LoVo (cell line): Measurements from ENCODE around the gene MAP3K10.
"Not testable (repeated sequence)": the region's sequence is repeated elsewhere in the genome, so short reads cannot be mapped to it uniquely, and the experiment has no call there.

Experiments
- DNase-seq: peaks from one replicate; pipeline ENCODE4 v3.0.0-alpha.2; 2016; ENCODE audit warnings: low spot score

Gene MAP3K10

DNA sequence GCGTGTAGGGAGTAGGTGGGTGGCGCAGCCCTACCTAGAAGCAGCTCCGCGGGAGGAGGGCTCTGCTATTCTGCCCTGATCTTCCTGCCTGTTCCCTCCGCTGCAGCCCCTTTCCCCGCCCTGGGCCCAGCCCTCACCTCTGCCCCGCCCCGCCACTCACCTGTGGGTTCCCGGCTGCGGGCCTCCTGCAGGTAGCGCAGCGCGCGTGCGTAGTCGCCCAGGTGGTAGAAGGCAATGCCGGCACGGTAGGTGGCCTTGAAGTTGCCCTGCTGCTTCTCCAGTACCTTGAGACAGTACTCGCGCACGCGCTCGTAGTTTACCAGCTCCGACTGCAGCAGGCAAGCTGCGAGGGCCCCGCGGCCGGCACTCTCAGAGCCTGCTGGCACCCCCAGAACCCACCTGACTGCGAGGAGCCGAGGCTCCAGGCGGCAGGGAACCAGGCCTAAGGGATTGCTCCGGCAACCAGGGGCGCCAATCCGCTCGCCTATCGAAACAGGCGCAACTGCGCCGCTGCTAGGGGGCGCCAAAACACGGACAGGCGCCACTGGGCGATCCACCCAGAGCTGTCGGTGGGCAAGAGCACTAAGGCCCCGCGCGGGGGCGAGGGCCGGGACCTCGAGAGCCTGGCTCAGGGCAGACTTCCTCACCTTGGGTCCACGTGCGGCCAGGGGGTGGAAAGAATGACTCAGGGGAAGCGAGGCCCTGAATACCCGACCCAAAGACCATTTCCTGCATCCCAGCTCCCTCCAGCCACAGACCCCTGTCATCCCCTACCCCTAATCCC lies 26.0 kb downstream of the MAP3K10 start:
- peak; percentile 82 for DNase-seq

DNA sequence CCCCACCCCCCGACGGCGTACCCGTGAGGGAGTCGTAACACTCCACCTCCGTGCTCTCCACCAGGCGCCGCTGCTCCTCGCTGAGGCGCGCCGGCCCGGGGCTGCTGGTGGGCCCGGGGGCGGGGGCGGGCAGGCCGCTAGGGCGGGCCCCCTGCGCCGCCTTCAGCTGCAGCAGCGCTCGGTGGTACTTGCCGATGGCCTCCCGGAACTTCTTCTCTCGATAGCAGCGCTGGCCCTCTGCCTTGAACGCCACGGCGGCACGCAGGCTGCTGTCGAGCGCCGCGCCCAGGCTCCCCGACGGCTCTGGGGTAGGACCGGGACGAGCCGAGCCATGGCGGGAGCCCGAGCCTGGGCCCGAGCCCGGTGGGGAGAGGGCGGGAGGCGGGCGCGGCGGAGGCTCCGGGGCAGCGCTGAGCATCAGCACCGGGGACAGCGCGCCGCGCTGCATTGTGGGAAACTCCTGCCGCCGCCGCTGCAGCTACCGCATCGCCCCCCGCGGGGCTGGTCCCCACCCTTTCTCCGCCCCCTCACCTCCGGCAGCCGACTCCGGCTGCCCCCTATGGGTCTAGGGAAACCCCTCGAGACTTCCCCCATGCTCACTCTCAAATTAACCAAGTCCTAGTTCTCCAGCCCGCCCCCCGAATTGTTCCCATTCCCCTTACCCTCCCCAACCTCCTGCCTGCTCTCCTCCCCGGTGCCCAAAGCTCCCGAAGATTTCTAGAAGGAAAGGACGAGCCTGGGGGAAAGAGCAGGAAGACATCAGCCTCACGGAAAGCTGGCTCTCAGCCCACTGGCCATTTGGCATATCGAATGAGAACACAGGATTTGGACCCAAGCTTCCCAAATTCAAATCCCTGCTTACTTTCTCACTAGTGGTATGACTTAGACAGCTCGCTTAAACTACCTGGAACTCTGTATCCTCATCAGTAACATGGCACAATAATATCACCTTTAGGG lies 27.0 kb downstream of the MAP3K10 start, which contains the start of gene TTC9B:
TSS of gene TTC9B (minus strand) at position 451 of the 957 bp plus-strand sequence. CDS start at position 448, 3 bp downstream.
- DNase-seq = no peak

DNA sequence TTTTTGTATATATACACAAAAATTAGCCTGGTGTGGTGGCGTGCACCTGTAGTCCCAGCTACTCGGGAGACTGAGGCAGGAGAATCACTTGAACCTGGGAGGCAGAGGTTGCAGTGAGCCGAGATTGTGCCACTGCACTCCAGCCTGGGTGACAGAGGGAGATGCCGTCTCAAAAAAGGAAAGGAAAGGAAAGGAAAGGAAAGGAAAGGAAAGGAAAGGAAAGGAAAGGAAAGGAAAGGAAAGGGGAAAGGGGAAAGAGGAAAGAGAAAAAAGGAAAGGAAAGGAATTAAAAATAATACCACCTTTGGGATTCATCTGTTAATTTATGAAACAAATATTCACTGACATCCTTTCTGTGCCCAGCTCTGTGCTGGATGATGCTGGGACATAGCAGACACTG lies 27.8 kb downstream of the MAP3K10 start:
- not testable (repeated sequence) for DNase-seq

DNA sequence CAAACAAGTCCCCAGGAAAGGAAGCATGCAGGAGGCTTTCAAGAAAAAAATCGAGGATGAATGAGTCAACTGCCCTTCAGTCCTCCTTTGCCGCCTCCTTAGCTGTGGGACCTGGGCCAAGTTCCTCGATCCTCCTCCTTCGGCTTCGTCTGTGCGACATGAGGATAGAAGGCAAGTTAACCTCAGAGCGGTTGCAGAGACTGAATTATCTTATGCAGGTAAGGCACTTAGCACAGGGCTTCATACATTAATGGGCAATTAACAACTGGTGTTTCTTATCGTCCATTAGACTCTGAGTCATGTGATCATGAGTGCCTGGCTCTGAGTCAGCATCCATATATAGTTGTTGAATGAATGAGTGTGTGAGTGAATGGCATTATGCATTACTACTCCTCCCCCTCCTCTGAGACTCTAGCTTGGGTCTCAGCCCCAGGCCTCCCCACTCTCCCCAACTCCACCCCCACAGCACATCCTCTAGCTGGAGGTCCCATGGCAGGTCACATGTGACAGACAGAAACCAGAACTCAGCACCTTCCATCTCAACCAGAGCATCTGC lies 28.6 kb downstream of the MAP3K10 start:
- peak; percentile 76 for DNase-seq

DNA sequence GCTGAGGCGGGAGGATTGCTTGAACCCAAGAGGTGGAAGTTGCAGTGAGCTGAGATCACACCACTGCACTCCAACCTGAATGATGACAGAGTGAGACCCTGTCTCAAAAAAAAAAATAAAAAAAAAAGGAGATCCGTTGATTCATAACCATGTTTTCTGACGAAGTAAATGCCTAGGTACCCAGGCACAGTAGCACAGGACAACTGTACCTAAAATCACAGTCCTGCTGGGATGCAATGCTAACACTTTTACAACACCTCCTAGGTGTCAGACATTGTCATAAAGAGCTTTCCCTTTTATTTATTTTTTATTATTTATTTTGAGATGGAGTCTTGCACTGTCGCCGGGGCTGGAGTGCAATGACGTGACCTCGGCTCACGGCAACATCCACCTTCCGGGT lies 29.4 kb downstream of the MAP3K10 start:
- no peak for DNase-seq

DNA sequence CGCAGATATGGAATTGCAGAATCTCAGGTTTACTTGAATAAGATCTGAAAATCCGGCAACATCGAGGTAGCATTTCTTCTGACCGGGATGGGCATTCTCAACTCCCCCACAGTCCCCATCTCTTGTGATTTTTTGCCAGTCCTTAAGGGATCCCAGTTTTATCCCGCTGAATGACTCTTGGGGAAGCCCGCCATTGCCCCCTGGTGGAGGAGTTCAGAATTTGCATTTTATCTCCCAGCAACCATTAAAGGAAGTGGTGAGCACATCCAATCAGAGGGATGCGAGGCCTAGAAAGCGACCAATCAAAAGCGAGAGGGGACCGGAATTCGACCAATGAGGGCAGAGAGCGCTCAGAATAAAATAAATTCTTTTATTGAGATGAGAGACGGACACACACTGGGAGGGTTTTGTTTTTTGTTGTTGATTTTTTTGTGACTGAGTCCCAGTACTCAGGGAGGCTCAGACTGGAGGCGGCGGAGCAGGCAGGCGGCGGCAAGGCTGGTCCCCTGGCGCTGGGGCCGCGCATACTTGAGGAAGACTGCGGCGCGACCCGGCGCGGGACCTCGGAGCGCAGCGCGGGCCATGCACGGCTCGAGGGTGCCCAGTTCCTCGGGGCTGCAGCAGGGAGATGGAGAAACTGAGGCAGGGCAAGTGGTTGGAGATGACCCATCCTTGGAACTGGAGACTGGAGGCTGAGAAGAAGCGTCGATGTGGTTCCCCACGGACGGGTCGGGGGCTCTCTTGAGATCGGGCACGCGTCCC lies 30.8 kb downstream of the MAP3K10 start:
- DNase-seq = peak; percentile 84

DNA sequence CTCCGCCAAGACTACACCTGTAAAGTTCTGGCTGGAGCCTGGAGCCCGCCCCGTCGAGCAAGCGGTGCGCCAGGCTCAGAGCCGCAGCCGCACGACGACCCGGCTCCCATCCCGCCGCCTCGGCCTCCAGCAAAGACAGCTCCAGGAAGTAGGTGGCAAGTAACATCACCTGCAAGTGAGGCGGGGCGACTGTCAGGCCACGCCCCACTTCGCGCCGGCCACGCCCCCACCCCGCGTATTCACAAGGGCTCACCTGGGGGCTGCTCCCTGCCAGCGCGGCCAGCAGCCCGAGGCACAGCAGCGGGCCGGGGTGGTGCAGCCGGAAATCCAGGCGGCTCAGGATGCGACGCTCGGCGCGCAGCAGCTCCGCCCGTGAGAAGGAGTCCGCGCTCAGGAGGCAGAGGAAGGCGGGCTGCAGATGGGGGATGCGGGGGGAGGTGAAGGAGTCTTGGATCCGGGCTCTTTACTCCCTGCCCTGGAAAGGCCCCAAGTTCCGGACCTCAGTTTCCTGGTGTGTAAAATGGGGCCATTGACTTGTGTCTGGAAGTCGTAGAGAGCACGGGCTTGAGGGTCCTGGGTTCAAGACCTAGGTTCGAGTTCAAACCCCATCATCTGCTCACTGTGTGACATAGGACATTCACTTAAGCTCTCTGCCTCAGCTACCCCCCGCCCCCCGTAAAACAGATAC lies 32.1 kb downstream of the MAP3K10 start:
- DNase-seq = no peak

DNA sequence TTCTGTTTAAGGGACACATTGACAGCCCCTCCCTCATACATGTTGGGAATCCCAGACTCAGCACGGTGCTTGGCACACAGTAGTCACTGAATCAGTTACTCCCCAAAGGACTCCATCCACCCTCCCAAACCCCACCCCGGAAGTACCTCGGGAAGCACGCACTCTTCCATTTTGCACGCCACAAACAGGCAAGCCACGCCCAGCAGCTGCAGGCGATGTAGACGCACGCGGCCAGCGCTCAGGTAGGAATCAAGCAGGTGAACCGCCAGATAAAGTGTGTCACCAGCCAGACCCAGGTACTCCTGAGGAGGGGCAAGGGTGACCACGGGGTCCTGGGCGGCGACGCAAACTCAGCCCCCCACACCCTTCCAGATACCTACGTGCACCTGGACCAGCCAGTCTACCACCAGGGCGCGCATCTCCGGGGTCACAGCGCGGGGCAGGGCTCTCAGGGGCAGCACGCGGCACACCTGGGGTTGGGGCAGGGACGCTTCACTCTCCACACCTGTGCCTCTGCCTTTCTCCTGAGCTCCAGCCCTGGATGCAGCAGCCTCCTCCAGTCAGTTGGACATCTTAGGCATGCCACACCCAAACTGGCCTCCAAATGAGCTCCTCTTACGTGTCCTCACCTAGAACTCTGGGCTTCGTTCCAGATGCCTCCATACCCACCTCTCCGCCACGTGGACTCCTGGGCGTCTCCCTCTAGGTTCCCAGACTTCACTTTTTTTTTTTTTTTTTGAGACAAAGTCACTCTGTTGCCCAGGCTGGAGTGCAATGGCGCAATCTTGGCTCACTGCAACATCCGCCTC lies 33.3 kb downstream of the MAP3K10 start:
- peak; percentile 86 for DNase-seq

DNA sequence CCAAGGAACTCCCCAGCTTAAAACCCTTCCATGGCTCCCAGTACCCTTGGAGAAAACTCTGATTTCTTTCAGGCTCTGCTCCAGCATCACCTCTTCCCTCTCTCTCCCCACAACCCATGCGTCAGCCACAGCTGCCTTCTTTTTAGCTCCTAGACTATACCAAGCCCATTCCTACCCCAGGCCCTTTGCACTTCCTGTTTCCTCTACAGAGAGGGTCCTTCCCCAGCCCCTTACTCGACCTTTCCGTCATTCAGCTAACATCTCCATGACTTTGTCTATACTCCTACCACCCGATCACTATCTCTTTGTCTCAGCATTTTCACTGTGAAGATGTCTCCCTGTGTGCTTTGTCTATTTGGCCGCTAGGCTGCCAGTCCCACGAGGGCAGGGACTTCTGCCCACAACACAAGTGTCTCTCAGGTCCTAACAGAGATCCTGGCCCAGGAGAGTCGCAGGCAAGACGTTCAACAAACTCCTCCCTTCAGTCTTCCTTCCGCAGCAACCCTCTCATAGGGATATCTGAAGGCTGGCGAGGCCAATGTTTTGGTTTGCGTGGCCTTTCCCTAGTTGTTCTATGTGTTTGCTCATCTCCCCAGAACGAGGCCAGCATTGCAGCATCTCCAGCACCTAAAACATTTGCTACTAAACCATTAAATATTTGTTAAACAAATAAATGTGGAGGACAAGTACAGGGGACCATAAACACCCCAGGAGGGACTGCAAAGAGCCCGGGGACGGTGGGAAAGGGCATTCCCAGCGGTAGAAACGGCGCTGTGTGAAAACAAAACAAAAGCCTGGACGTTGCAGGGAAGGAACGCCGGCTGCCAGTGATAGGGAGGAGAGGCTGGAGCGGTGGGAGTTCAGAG lies 34.4 kb downstream of the MAP3K10 start:
- no peak for DNase-seq

DNA sequence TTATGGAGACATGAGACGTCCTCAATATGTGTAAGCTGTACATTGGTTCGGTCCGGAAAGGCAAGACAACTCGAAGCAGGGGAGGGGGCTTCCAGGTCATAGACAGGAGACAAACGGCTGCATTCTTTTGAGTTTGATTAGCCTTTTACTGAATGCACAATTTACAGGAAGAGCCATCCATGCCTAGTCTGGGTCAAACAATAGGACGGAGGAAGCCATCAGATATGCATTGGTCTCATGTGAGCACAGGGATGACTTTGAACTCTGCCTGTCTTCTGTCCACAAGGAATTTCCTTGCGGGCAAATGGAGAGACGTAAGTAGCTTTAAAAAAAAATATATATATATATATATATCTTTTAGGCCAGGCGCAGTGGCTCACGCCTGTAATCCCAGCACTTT lies 37.1 kb downstream of the MAP3K10 start:
- DNase-seq = no peak

DNA sequence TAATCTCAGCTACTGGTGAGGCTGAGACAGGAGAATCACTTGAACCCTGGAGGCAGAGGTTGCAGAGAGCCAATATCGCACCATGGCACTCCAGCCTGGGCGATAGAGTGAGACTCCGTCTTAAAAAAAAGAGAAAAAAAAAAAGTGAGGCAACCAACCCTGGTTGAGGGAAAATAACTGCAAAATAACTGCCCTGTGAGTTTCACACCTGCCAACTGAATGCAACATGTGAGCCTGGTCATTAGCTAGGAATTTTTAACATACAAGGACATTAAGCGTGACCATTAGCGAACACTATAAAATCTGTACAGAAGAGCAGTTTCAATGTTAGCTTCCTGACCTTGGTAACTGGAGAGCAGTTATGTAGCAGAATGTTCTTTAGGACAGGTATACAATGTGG lies 37.6 kb downstream of the MAP3K10 start:
- DNase-seq = no peak

DNA sequence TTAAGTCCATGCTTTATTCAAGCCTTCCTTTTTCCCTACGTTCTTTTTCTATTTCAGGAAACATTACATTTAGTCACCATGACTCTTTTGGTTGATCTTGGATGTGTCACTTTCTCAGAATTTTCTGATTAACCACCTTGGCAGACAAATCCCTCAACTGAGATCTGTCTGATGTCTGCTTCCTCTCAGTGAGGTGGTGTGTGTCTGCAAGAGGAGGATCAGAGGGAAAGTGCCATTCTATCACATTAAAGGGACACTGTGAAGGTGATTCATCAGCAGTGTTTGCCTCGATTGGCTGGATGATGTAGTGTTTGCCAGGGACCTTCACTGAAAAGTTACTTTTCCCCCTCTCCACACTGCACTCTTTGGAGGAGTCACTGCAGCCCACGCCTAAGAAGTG lies 38.3 kb downstream of the MAP3K10 start:
- DNase-seq = no peak

DNA sequence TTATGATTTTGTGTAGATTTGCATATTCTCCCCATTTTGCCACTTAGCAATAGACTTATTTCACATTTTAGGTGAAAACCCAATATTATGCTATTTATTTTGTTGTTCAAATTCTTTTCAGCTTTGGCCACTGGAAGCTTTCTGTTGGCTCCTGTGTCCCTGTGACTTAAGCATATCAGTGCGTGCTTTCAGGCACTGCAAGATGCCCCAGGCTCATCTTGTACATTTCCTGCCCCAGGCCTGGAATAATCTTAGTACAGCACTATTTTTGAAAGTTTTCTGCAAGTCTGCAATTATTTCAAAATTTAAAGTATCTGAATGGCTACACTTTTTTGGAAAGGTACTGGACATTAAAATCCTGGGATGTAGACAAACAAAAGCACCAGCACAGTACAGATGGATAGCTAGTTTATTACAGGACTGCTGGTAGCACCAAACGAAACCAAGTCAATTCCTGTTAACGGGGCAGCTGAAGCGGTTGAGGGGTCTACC lies 38.7 kb downstream of the MAP3K10 start:
- no peak for DNase-seq

DNA sequence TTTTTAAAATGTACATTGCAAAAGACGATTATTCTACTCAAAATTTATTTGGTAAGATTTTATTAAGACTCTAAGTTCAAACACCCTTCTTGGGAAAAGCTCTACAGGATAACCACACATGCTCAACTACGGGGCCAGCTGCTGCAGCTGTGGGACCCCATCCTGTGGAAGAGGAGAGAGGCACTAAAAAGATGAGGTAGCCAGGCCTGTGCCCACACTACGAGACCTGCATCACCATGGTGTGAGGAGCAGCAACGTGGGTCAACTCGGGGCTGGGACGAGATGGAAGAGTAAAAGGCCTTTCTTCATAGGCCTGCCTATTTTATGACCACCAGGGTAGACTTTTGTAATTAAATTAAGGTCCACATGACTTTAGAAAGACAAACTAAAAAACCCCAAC lies 39.8 kb downstream of the MAP3K10 start:
- no peak for DNase-seq

DNA sequence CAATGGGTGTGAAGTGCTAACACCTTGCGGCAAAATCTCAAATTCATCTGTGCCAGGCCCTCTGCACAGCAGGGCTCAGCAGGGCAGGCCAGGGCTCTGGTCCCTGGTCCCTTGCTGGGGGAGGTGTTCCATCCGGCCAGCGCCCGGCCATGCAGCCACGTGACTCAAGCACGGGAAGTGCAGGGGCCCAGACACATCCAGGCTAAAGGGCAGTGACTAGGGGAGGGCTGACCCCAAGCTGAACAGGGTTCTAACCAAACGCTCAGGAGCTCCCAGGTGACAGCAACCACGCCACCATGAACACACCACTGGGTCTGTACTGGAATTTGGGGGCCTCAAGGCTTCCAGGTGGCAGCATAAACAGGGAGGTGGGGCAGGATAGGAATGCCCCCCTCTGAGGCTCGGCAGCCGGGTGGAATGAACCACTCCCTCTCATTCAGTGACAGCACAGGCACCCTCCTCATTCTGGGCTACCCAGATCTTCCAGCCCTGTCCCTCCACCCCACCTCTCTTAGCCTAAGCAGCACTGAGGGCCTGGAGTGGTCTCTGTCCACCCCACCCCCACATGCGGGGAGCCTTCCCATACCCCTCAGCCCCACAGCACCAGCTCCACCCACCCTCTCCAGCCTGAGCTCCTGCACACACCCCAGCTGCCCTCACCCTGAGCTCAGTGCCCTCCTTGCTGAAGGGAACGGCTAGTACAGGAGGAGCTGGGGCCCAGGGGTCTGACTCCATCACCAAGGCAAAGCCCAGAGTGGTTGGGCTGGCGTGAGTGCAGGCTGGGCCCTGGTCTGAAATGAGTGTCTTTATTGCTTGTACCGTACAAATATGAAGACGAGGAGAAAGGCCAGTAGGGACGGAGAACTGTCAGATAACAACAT lies 40.6 kb downstream of the MAP3K10 start:
- no peak for DNase-seq

DNA sequence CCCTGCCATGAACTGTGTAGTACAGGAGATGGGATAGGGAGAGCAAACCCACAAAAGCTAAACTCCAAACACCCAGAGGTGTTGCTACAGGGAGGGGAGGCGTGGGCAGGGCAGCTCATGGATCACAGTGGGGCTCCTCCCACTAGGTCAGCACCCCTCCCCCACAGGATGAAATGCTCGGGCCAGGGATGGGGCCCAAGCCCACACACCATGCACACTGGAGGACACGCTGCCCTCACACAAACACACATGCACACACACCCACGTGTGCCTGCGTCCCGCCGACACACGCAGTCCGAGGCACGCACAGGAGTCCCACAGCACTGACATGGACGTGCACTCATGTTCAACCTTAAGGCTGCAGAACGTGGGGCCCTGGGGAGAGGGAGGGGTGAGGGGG lies 41.3 kb downstream of the MAP3K10 start:
- no peak for DNase-seq

DNA sequence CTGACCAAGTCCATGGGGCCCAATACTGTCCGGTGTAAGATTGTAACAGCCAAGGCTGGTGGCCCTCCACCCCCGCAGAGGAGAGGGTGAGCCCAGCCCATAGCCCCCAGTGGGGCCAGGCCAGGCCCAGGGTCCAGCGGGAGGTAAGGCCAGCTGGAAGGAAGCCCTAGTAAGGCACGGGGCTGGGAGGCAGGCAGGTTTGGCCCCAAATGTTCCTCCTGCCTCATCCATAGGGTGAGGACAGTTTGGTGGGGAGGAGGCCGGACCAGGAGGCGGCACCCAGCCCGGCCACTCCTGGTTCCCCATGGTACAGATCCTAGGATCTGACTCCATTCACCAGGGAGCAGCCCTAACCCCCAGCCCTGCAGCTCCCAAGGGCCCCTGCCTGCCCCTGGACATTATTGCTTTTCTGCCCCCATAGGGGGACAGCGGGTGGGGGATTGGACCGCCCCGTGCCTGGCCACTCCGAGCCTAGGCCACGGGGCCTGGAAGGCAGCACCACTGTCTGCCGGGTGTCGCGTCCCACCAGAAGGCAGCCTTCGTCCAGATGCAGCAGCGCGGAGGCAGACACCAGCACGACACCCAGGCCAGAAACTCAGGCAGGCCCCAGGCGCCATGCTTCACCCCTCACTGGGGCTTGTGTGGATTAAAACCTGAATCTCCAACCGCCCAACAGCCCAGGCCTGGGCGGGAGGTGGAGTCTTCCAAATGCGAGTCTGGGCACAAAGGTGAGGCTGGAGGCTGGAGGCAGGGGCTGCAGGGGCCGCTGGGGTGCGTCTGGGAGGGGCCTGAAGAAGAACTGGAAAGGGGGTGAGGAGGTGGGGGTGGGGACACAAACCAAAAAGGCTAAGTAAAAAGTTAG lies 42.0 kb downstream of the MAP3K10 start:
- no peak for DNase-seq
